Measurements from ENCODE around the gene MYCBP.

GRCh38 chr1:38908821-38909220 is 35.7 kb upstream of the MYCBP start:
- no peak for TF ChIP-seq CTCF (IDR thresholded peaks at IDR 0.05)
- TF ChIP-seq POLR2A (IDR thresholded peaks at IDR 0.05): no peak
- TF ChIP-seq EP300 (IDR thresholded peaks at IDR 0.05; ENCODE audit: low read depth): no peak
- no peak for TF ChIP-seq POLR2AphosphoS5 (IDR thresholded peaks at IDR 0.05)

Data from transverse colon (tissue), 4 donors.